T-cell (primary cell): ENCODE measurements around the gene KCNJ16. TPM values are rescaled to one million over a fixed set of nuclear protein-coding genes. Genes with fewer than 3 reads are reported as not detected.
A peak's percentile ranks its signal among the peaks of the same experiment; 100 is the strongest.

Experiments used
- ATAC-seq, 4 experiments: fragments of 200-7000 bp in 3 of 4; fragments of 150-1000 bp in 1 of 4; cut with Tn5 transposase; replicated peaks in 1 of 4; 1 replicate in 3 of 4; 2 replicates in 1 of 4; pipeline ENCODE4 v1.10.0; 2021; ENCODE audit warnings: moderate library complexity in 3 of 4, mild to moderate bottlenecking in 2 of 4, moderate number of reproducible peaks in 1 of 4
- CTCF ChIA-PET, 2 donors: fragments of 300-600 bp; sonication (Branson Sonifier 250); formaldehyde crosslinking; loops; one replicate each; lab custom pipeline; 2022; ENCODE audit warnings: antibody characterized with exemption in 2 of 2; lab: Charles Lee
- POLR2A ChIA-PET, 2 donors: fragments of 300-600 bp; sonication (Branson Sonifier 250); formaldehyde crosslinking; loops; one replicate each; lab custom pipeline; 2022; ENCODE audit warnings: antibody characterized with exemption in 2 of 2; lab: Charles Lee
- DNase-seq, 35 experiments: peaks; one replicate each; pipeline versions ENCODE4 v3.0.0 to v3.0.0-alpha.2; 2013 to 2023
- H3K27ac ChIP-seq: one replicate; pipeline ENCODE4 v1.5.1; 2013; ENCODE audit warnings: low read length
- H3K27me3 ChIP-seq, 2 experiments: replicated peaks in 1 of 2; 1 replicate in 1 of 2; 2 replicates in 1 of 2; pipeline versions ENCODE4 v1.6.1 to v1.7.0; 2013; ENCODE audit warnings: low read length in 1 of 2, mixed read lengths in 1 of 2; ENCODE audit not compliant: control insufficient read depth in 2 of 2, insufficient read depth in 2 of 2; ENCODE audit errors: extremely low read depth in 1 of 2
- H3K36me3 ChIP-seq, 2 donors: 1 replicate in 1 of 2; 2 replicates in 1 of 2; pipeline versions ENCODE4 v1.6.1 to v1.7.0; 2013; ENCODE audit warnings: low read length in 1 of 2; ENCODE audit not compliant: control insufficient read depth in 2 of 2, insufficient read depth in 1 of 2; ENCODE audit errors: extremely low read depth in 1 of 2
- H3K4me1 ChIP-seq, 2 experiments: 1 replicate in 1 of 2; 2 replicates in 1 of 2; pipeline versions ENCODE4 v1.6.1 to v1.7.0; 2013; ENCODE audit warnings: low read length in 2 of 2, mixed read lengths in 1 of 2; ENCODE audit not compliant: insufficient read depth in 2 of 2, control insufficient read depth in 1 of 2; ENCODE audit errors: extremely low read depth in 1 of 2
- H3K4me3 ChIP-seq, 2 donors: 1 replicate in 1 of 2; 2 replicates in 1 of 2; pipeline versions ENCODE4 v1.5.1 to v1.7.0; 2013; ENCODE audit warnings: mild to moderate bottlenecking in 2 of 2, low read length in 1 of 2, moderate library complexity in 1 of 2; ENCODE audit not compliant: control insufficient read depth in 1 of 2; ENCODE audit errors: extremely low read depth in 1 of 2
- H3K9me3 ChIP-seq: 2 replicates; pipeline ENCODE4 v1.7.0; 2013
- H3K27ac Mint-ChIP-seq, 2 donors: one replicate each; pipeline ENCODE4 v1.8.0; 2020 to 2021; ENCODE audit warnings: mild to moderate bottlenecking in 2 of 2, mixed read lengths in 2 of 2
- H3K27me3 Mint-ChIP-seq, 2 donors: one replicate each; pipeline ENCODE4 v1.8.0; 2021 to 2022; ENCODE audit warnings: mixed read lengths in 2 of 2
- H3K36me3 Mint-ChIP-seq: one replicate; pipeline ENCODE4 v1.8.0; 2021; ENCODE audit warnings: mixed read lengths
- H3K4me1 Mint-ChIP-seq, 3 donors: one replicate each; pipeline ENCODE4 v1.8.0; 2020 to 2022; ENCODE audit warnings: mixed read lengths in 3 of 3, mild to moderate bottlenecking in 1 of 3
- H3K4me3 Mint-ChIP-seq, 3 donors: one replicate each; pipeline ENCODE4 v1.8.0; 2020 to 2022; ENCODE audit warnings: mild to moderate bottlenecking in 3 of 3, mixed read lengths in 3 of 3, moderate library complexity in 3 of 3
- H3K9me3 Mint-ChIP-seq, 3 donors: one replicate each; pipeline ENCODE4 v1.8.0; 2020 to 2022; ENCODE audit warnings: mixed read lengths in 3 of 3
- WGBS: methylation state at CpG from one replicate; pipeline ENCODE4 v1.1.5; 2013; ENCODE audit warnings: missing lambda C conversion rate; ENCODE audit not compliant: insufficient coverage; 5-methylcytosine and 5-hydroxymethylcytosine counted together
- total RNA-seq, 35 experiments: library from RNA in 6 of 35; stranded (reverse) in 6 of 35; fragments of 120-200 nt in 1 of 35; gene quantifications; one replicate each; pipeline versions ENCODE4 v1.2.1 to v1.2.4 and lab custom pipeline; 2013 to 2026

KCNJ16 gene
- total RNA-seq, 5 donors from 2014 or later (not counting 1 experiment from before 2014, with no cell fraction given), result not detected

GRCh38 chr17:70132505-70132904 is 57.5 kb downstream of the KCNJ16 start:
- Mint-ChIP-seq H3K27ac (no peak overlapping the region), H3K4me3 (no peak overlapping the region), H3K9me3 (no peaks in the 10 kb centered on the region), H3K36me3 (no peaks in the 10 kb centered on the region), H3K27me3 (no peaks in the 10 kb centered on the region), H3K4me1 (peaks cover 8 to 10% (median 9%) of the 10 kb centered on the region in 3 donors)
- 91% methylated on average over 7 of the region's 11 CpGs for WGBS
- H3K4me1 ChIP-seq, result no peaks in the 10 kb centered on the region
- H3K27me3 ChIP-seq, result no peaks in the 10 kb centered on the region
- ChIA-PET POLR2A (no interaction called here), CTCF (no interaction called here)
- H3K27ac ChIP-seq, result no peak overlapping the region
- H3K4me3 ChIP-seq, result no peak overlapping the region
- no peak for ATAC-seq
- DNase-seq, result no peak
- no peaks in the 10 kb centered on the region for H3K9me3 ChIP-seq
- H3K36me3 ChIP-seq, result no peaks in the 10 kb centered on the region

GRCh38 chr17:70134042-70134441 is 59.0 kb downstream of the KCNJ16 start:
- no peaks in the 10 kb centered on the region for H3K4me1 ChIP-seq
- Mint-ChIP-seq H3K9me3 (no peaks in the 10 kb centered on the region), H3K27me3 (no peaks in the 10 kb centered on the region), H3K4me1 (peaks cover 12 to 15% (median 13%) of the 10 kb centered on the region in 3 donors), H3K27ac (no peak overlapping the region), H3K4me3 (no peak overlapping the region), H3K36me3 (no peaks in the 10 kb centered on the region)
- H3K27ac ChIP-seq, result no peak overlapping the region
- 73% methylated on average over 7 of the region's 8 CpGs for WGBS
- ATAC-seq, result no peak
- no peaks in the 10 kb centered on the region for H3K36me3 ChIP-seq
- no peak for DNase-seq
- no peak overlapping the region for H3K4me3 ChIP-seq
- CTCF ChIA-PET, result no interaction called here
- H3K9me3 ChIP-seq, result no peaks in the 10 kb centered on the region
- POLR2A ChIA-PET, result no interaction called here
- no peaks in the 10 kb centered on the region for H3K27me3 ChIP-seq

- no peak overlapping the region for H3K27ac Mint-ChIP-seq
- DNase-seq (no peak), ATAC-seq (no peak)
- no peaks in the 10 kb centered on the region for H3K9me3 Mint-ChIP-seq
- ChIA-PET CTCF (no interaction called here), POLR2A (no interaction called here)
- H3K4me3 ChIP-seq, result no peak overlapping the region
- no peaks in the 10 kb centered on the region for H3K36me3 ChIP-seq
- no peak overlapping the region for H3K27ac ChIP-seq
- no peaks in the 10 kb centered on the region for H3K4me1 ChIP-seq
- no CpG with 5 or more reads among the region's 1 CpG for WGBS
- H3K27me3 ChIP-seq, result no peaks in the 10 kb centered on the region
- H3K9me3 ChIP-seq, result no peaks in the 10 kb centered on the region
- no peak overlapping the region for H3K4me3 Mint-ChIP-seq
- H3K36me3 Mint-ChIP-seq, result no peaks in the 10 kb centered on the region
- H3K4me1 Mint-ChIP-seq, result peaks cover 12 to 15% (median 13%) of the 10 kb centered on the region in 3 donors
- no peaks in the 10 kb centered on the region for H3K27me3 Mint-ChIP-seq
Measured at GRCh38 chr17:70134777-70135176, 59.8 kb downstream of the KCNJ16 start.

DNA sequence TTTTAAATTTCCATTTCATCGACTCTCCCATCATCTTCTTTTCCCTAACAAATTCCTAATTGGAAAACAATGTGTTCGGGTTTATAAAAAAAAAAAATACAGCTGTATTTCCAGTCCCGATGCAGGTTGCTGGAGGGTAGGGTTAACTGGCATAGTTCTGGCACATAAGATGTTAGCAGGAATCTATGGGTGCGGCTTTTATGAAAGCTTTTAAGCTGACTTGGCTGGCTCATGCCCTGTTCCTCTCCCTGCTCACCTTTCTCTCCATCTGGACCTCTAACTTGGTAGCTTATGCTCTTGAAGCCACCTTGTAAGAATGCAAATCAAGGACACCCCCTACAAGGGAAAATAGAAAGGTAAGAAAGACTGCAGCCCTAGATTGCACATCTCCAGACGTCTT is 61.1 kb downstream of the KCNJ16 start:
- H3K27me3 ChIP-seq, result no peaks in the 10 kb centered on the region
- Mint-ChIP-seq H3K27me3 (no peaks in the 10 kb centered on the region), H3K27ac (no peak overlapping the region), H3K36me3 (no peaks in the 10 kb centered on the region), H3K9me3 (no peaks in the 10 kb centered on the region), H3K4me3 (no peak overlapping the region), H3K4me1 (peaks cover 12 to 15% (median 13%) of the 10 kb centered on the region in 3 donors)
- H3K4me3 ChIP-seq, result no peak overlapping the region
- WGBS, result no CpG with 5 or more reads among the region's 5 CpGs
- H3K36me3 ChIP-seq, result no peaks in the 10 kb centered on the region
- no peaks in the 10 kb centered on the region for H3K4me1 ChIP-seq
- POLR2A ChIA-PET, result interaction anchor here in 1 of 2 donors (0.6 to 0.8 kb wide), 2 partner anchors 10 to 41 kb away, joined by 4 read pairs; no protein-coding TSS in a partner anchor
- CTCF ChIA-PET, result interaction anchor here in 1 of 2 donors (0.7 kb wide), 1 partner anchor 554 kb away, joined by 3 read pairs; no protein-coding TSS in a partner anchor
- no peak for ATAC-seq
- no peaks in the 10 kb centered on the region for H3K9me3 ChIP-seq
- no peak overlapping the region for H3K27ac ChIP-seq
- no peak for DNase-seq

DNA sequence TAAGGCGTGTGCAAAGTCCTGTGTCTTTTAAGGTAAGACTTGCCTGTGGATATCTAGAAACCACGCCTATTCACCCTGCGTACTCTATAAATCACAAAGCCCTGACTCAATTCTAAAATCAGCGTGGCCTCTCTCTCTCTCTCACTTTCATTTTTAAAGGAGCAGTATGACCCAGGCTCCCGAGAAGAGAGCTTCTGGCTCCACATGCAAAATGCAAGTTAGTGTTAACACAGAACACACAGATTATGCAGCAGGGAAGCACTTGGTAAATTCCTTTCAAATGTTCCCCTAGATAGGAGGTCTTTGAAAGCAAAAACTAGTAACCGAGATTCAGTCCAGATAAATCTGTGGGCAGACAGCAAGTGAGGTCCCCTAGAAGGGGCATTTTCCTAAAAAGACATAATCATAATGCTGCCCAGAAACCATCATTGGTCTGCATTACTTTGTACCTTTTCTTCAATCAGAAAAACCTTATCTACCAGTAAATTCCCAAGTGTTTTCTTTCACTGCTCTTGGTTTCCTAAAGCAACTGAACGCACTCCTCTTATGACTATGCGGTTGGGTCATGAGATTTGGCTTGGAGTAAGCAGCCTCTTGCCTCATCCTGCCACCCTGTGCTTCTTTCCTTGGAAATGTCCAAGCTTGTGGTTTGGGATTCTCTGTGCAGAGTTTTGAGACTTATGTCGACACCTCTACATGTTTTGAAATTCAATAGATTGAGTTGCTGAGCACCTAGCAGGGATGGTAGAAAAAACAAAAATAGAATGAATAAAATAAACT is 62.6 kb downstream of the KCNJ16 start:
- Histone ChIP-seq H3K27me3 (no peaks in the 10 kb centered on the region), H3K4me3 (peak overlapping the region in 1 of 2 donors; percentile 6), H3K4me1 (no peaks in the 10 kb centered on the region), H3K36me3 (no peaks in the 10 kb centered on the region), H3K27ac (no peak overlapping the region), H3K9me3 (no peaks in the 10 kb centered on the region)
- DNase-seq (no peak), ATAC-seq (peak in 1 of 4 experiments; percentile 51)
- Mint-ChIP-seq H3K36me3 (no peaks in the 10 kb centered on the region), H3K9me3 (no peaks in the 10 kb centered on the region), H3K27ac (no peak overlapping the region), H3K27me3 (no peaks in the 10 kb centered on the region), H3K4me1 (peaks cover 12 to 15% (median 13%) of the 10 kb centered on the region in 3 donors), H3K4me3 (peak overlapping the region; percentile 60 to 75 (median 74))
- 17% methylated on average over 5 of the region's 9 CpGs for WGBS
- CTCF ChIA-PET, result interaction anchor here in 1 of 2 donors (0.6 kb wide), 1 partner anchor 501 kb away, joined by 4 read pairs; no protein-coding TSS in a partner anchor
- POLR2A ChIA-PET, result no interaction called here

- Histone ChIP-seq H3K9me3 (no peaks in the 10 kb centered on the region), H3K36me3 (no peaks in the 10 kb centered on the region), H3K4me1 (no peaks in the 10 kb centered on the region), H3K27me3 (no peaks in the 10 kb centered on the region), H3K27ac (no peak overlapping the region), H3K4me3 (no peak overlapping the region)
- DNase-seq (no peak), ATAC-seq (no peak)
- Mint-ChIP-seq H3K4me3 (no peak overlapping the region), H3K27me3 (no peaks in the 10 kb centered on the region), H3K9me3 (no peaks in the 10 kb centered on the region), H3K36me3 (no peaks in the 10 kb centered on the region), H3K27ac (no peak overlapping the region), H3K4me1 (peaks cover 12 to 15% (median 13%) of the 10 kb centered on the region in 3 donors)
- ChIA-PET POLR2A (no interaction called here), CTCF (no interaction called here)
- 100% methylated on average over 1 of the region's 3 CpGs for WGBS
Measured at GRCh38 chr17:70138291-70138865, 63.4 kb downstream of the KCNJ16 start.
